DND-41 (cell line): ENCODE data around the gene EPC2.

Source experiments
- ATAC-seq: fragments of 200-7000 bp; cut with Tn5 transposase; 3 replicates; pipeline ENCODE4 v1.9.1; 2021; ENCODE audit warnings: low read depth; ENCODE audit not compliant: insufficient read depth
- DNase-seq: peaks from one replicate; pipeline ENCODE4 v3.0.0-alpha.2; 2020
- H2AFZ ChIP-seq: 2 replicates; pipeline ENCODE4 v1.6.0; 2012; ENCODE audit warnings: low read depth, low read length
- H3K27ac ChIP-seq: 2 replicates; pipeline ENCODE4 v1.5.1; 2012; ENCODE audit warnings: low read length, inconsistent platforms
- H3K27me3 ChIP-seq: fragments of 200-600 bp; sonication (generic); 2 replicates; pipeline ENCODE4 v1.6.0; 2012; ENCODE audit warnings: low read length, mild to moderate bottlenecking, inconsistent platforms; ENCODE audit not compliant: insufficient read depth, poor library complexity
- H3K36me3 ChIP-seq: 2 replicates; pipeline ENCODE4 v1.5.1; 2012; ENCODE audit warnings: low read length, inconsistent platforms; ENCODE audit not compliant: insufficient read depth
- H3K4me1 ChIP-seq: 2 replicates; pipeline ENCODE4 v1.5.1; 2012; ENCODE audit warnings: mild to moderate bottlenecking, low read length; ENCODE audit not compliant: insufficient read depth
- H3K4me2 ChIP-seq: 2 replicates; pipeline ENCODE4 v1.6.0; 2012; ENCODE audit warnings: mild to moderate bottlenecking, moderate library complexity, low read length, inconsistent platforms; ENCODE audit not compliant: insufficient read depth
- H3K4me3 ChIP-seq, 2 experiments: fragments of 200-600 bp in 1 of 2; shearing (Covaris generic) in 1 of 2; 2 replicates each; pipeline ENCODE4 v1.5.1; 2012 to 2016; ENCODE audit warnings: inconsistent platforms in 2 of 2, low read length in 2 of 2, mild to moderate bottlenecking in 2 of 2, low read depth in 1 of 2, moderate library complexity in 1 of 2
- H3K79me2 ChIP-seq: 2 replicates; pipeline ENCODE4 v1.6.0; 2012; ENCODE audit warnings: low read length, inconsistent platforms; ENCODE audit not compliant: insufficient read depth
- H3K9ac ChIP-seq: 2 replicates; pipeline ENCODE4 v1.6.0; 2012; ENCODE audit warnings: low read depth, mild to moderate bottlenecking, inconsistent platforms, low read length, moderate library complexity
- H3K9me3 ChIP-seq: 2 replicates; pipeline ENCODE4 v1.5.1; 2012; ENCODE audit warnings: low read length, moderate library complexity, mild to moderate bottlenecking, inconsistent platforms; ENCODE audit not compliant: insufficient read depth, severe bottlenecking
- H4K20me1 ChIP-seq: 2 replicates; pipeline ENCODE4 v1.6.0; 2012; ENCODE audit warnings: low read length; ENCODE audit not compliant: insufficient read depth
- CTCF ChIP-seq: IDR thresholded peaks from 2 replicates; pipeline ENCODE4 v1.5.1; 2012; ENCODE audit warnings: borderline replicate concordance, low read length, moderate library complexity, mild to moderate bottlenecking; ENCODE audit not compliant: poor library complexity, severe bottlenecking; ENCODE audit errors: extremely low read depth
- EZH2 ChIP-seq: IDR thresholded peaks from 3 replicates; pipeline ENCODE4 v1.6.1; 2012; ENCODE audit warnings: borderline replicate concordance, low read depth, mild to moderate bottlenecking, moderate library complexity, low read length, inconsistent platforms; ENCODE audit not compliant: severe bottlenecking

The EPC2 gene

GRCh38 chr2:148826791-148827190 lies 182.2 kb downstream of the EPC2 start:
- H3K36me3 ChIP-seq: no peaks in the 10 kb centered on the region
- H3K27ac ChIP-seq: no peak overlapping the region
- no peak for TF ChIP-seq CTCF
- TF ChIP-seq EZH2: no peak
- H2AFZ ChIP-seq: no peak overlapping the region
- no peaks in the 10 kb centered on the region for H4K20me1 ChIP-seq
- H3K27me3 ChIP-seq: no peaks in the 10 kb centered on the region
- H3K4me2 ChIP-seq: no peak overlapping the region
- no peak for ATAC-seq
- H3K4me1 ChIP-seq: no peaks in the 10 kb centered on the region
- no peak overlapping the region for H3K4me3 ChIP-seq
- H3K9me3 ChIP-seq: peaks cover 4% of the 10 kb centered on the region
- H3K79me2 ChIP-seq: no peaks in the 10 kb centered on the region
- no peak for DNase-seq
- no peak overlapping the region for H3K9ac ChIP-seq

GRCh38 chr2:148828941-148829340 lies 184.4 kb downstream of the EPC2 start:
- H3K9ac ChIP-seq: no peak overlapping the region
- H3K4me2 ChIP-seq: no peak overlapping the region
- ATAC-seq (no peak), DNase-seq (no peak)
- no peaks in the 10 kb centered on the region for H3K4me1 ChIP-seq
- no peak overlapping the region for H3K27ac ChIP-seq
- no peaks in the 10 kb centered on the region for H3K36me3 ChIP-seq
- no peaks in the 10 kb centered on the region for H3K27me3 ChIP-seq
- no peaks in the 10 kb centered on the region for H3K79me2 ChIP-seq
- peaks cover 4% of the 10 kb centered on the region for H3K9me3 ChIP-seq
- no peak overlapping the region for H2AFZ ChIP-seq
- no peak overlapping the region for H3K4me3 ChIP-seq
- no peaks in the 10 kb centered on the region for H4K20me1 ChIP-seq
- TF ChIP-seq CTCF (no peak), EZH2 (no peak)

GRCh38 chr2:148829618-148830017 lies 185.1 kb downstream of the EPC2 start:
- no peak overlapping the region for H3K27ac ChIP-seq
- H3K79me2 ChIP-seq: no peaks in the 10 kb centered on the region
- H3K4me1 ChIP-seq: no peaks in the 10 kb centered on the region
- H4K20me1 ChIP-seq: no peaks in the 10 kb centered on the region
- peaks cover 4% of the 10 kb centered on the region for H3K9me3 ChIP-seq
- H3K9ac ChIP-seq: no peak overlapping the region
- no peak overlapping the region for H2AFZ ChIP-seq
- ATAC-seq: no peak
- TF ChIP-seq CTCF (no peak), EZH2 (no peak)
- H3K4me2 ChIP-seq: no peak overlapping the region
- DNase-seq: no peak
- H3K36me3 ChIP-seq: no peaks in the 10 kb centered on the region
- no peaks in the 10 kb centered on the region for H3K27me3 ChIP-seq
- H3K4me3 ChIP-seq: no peak overlapping the region

- Histone ChIP-seq H3K9me3 (no peaks in the 10 kb centered on the region), H3K4me2 (no peak overlapping the region), H3K4me3 (no peak overlapping the region), H3K36me3 (no peaks in the 10 kb centered on the region), H2AFZ (no peak overlapping the region), H3K27ac (no peak overlapping the region), H4K20me1 (no peaks in the 10 kb centered on the region), H3K9ac (no peak overlapping the region), H3K79me2 (no peaks in the 10 kb centered on the region), H3K27me3 (peaks cover 4% of the 10 kb centered on the region), H3K4me1 (no peaks in the 10 kb centered on the region)
- DNase-seq (no peak), ATAC-seq (no peak)
- TF ChIP-seq CTCF (no peak), EZH2 (no peak)
These were observed 188.1 kb downstream of the EPC2 start for GRCh38 chr2:148832637-148833036.
